ENCODE data around the gene WDR74. TPM values are rescaled to one million over a fixed set of nuclear protein-coding genes. Genes with fewer than 3 reads are reported as not detected.

WDR74 gene
- total RNA-seq, 1 experiment from 2014 or later: 115 TPM

- H3K27me3 Mint-ChIP-seq (ENCODE audit: insufficient read depth, unreplicated experiment): no peaks in the 10 kb centered on the region
- CTCF ChIA-PET: interaction anchor here (0.5 kb wide), 1 partner anchor 12 kb away, joined by 4 read pairs; no protein-coding TSS in a partner anchor
- Histone ChIP-seq H3K4me1 (peaks cover 28% of the 10 kb centered on the region), H3K9me3 (no peaks in the 10 kb centered on the region), H3K36me3 (ENCODE audit: control insufficient read depth, insufficient read depth, low read length) (peaks cover 13% of the 10 kb centered on the region), H3K27me3 (replicated peaks; ENCODE audit: control insufficient read depth, insufficient read depth, low read length) (no peaks in the 10 kb centered on the region), H3K4me3 (ENCODE audit: low read depth, low read length) (no peak overlapping the region)
- no peak for TF ChIP-seq CTCF (IDR thresholded peaks at IDR 0.05; ENCODE audit: insufficient read depth in 1 of 2, low read depth in 1 of 2, low read length in 1 of 2, severe bottlenecking in 1 of 2, unreplicated experiment in 1 of 2)
- BruUV-seq (replicated peaks): no TSS peak
- peak overlapping the region; percentile 85 for H3K27ac Mint-ChIP-seq (ENCODE audit: unreplicated experiment)
- peaks cover 94% of the 10 kb centered on the region for H3K36me3 Mint-ChIP-seq (ENCODE audit: insufficient read depth, unreplicated experiment)
- no peak for DNase-seq
- peak overlapping the region; percentile 77 for H3K4me3 Mint-ChIP-seq (ENCODE audit: unreplicated experiment)
- peaks cover 15% of the 10 kb centered on the region for H3K4me1 Mint-ChIP-seq (ENCODE audit: low read depth, unreplicated experiment)
- intact Hi-C loops (cut with micrococcal nuclease; ENCODE audit: unreplicated experiment): loop anchor here (10.0 kb wide), 1 partner anchor 127 kb away; the partner anchor contains the start of genes HNRNPUL2 and TTC9C
- POLR2A ChIA-PET: interaction anchor here (0.6 to 3.0 kb wide), 7 partner anchors 9 to 61 kb away, joined by 3 to 17 read pairs (median 4); partner anchors contain the start of gene SLC3A2
- H3K9me3 Mint-ChIP-seq (ENCODE audit: unreplicated experiment): no peaks in the 10 kb centered on the region
Measured at GRCh38 chr11:62851807-62852522, 12.6 kb upstream of the WDR74 start.

- peak; percentile 49 to 71 for DNase-seq
- Mint-ChIP-seq H3K27ac (ENCODE audit: unreplicated experiment) (peak overlapping the region; percentile 85), H3K9me3 (ENCODE audit: unreplicated experiment) (no peaks in the 10 kb centered on the region), H3K36me3 (ENCODE audit: insufficient read depth, unreplicated experiment) (peaks cover 96% of the 10 kb centered on the region), H3K27me3 (ENCODE audit: insufficient read depth, unreplicated experiment) (no peaks in the 10 kb centered on the region), H3K4me3 (ENCODE audit: unreplicated experiment) (peak overlapping the region; percentile 77), H3K4me1 (ENCODE audit: low read depth, unreplicated experiment) (peaks cover 15% of the 10 kb centered on the region)
- H3K4me1 ChIP-seq: peaks cover 30% of the 10 kb centered on the region
- peaks cover 13% of the 10 kb centered on the region for H3K36me3 ChIP-seq (ENCODE audit: control insufficient read depth, insufficient read depth, low read length)
- H3K9me3 ChIP-seq: no peaks in the 10 kb centered on the region
- BruUV-seq (replicated peaks): no TSS peak
- intact Hi-C loops (cut with micrococcal nuclease; ENCODE audit: unreplicated experiment): loop anchor here (1.0 to 10.0 kb wide), 2 partner anchors 9 to 126 kb away; partner anchors contain the start of genes HNRNPUL2 and TTC9C
- no peak overlapping the region for H3K4me3 ChIP-seq (ENCODE audit: low read depth, low read length)
- POLR2A ChIA-PET: interaction anchor here (0.7 to 3.0 kb wide), 7 partner anchors 10 to 60 kb away, joined by 3 to 17 read pairs (median 5); partner anchors contain the start of genes SLC3A2 and TEX54
- TF ChIP-seq CTCF (IDR thresholded peaks at IDR 0.05; ENCODE audit: insufficient read depth in 1 of 2, low read depth in 1 of 2, low read length in 1 of 2, severe bottlenecking in 1 of 2, unreplicated experiment in 1 of 2): no peak
- CTCF ChIA-PET: interaction anchor here (0.5 kb wide), 1 partner anchor 11 kb away, joined by 4 read pairs; no protein-coding TSS in a partner anchor
- no peaks in the 10 kb centered on the region for H3K27me3 ChIP-seq (replicated peaks; ENCODE audit: control insufficient read depth, insufficient read depth, low read length)
Measured at GRCh38 chr11:62850911-62851806, 11.8 kb upstream of the WDR74 start.

GRCh38 chr11:62847767-62848314 is 8.5 kb upstream of the WDR74 start:
- CTCF ChIA-PET: no interaction called here
- BruUV-seq (replicated peaks): no TSS peak
- peak overlapping the region; percentile 20 for H3K27ac Mint-ChIP-seq (ENCODE audit: unreplicated experiment)

More at GRCh38 chr11:62847767-62848314, 8.5 kb upstream of the WDR74 start:
- Mint-ChIP-seq H3K27me3 (ENCODE audit: insufficient read depth, unreplicated experiment) (no peaks in the 10 kb centered on the region), H3K9me3 (ENCODE audit: unreplicated experiment) (no peaks in the 10 kb centered on the region), H3K36me3 (ENCODE audit: insufficient read depth, unreplicated experiment) (peaks cover 75% of the 10 kb centered on the region), H3K4me3 (ENCODE audit: unreplicated experiment) (peak overlapping the region; percentile 20), H3K4me1 (ENCODE audit: low read depth, unreplicated experiment) (peaks cover 19% of the 10 kb centered on the region)
- intact Hi-C loops (cut with micrococcal nuclease; ENCODE audit: unreplicated experiment): no loop called here
- DNase-seq: no peak
- TF ChIP-seq CTCF (IDR thresholded peaks at IDR 0.05; ENCODE audit: insufficient read depth in 1 of 2, low read depth in 1 of 2, low read length in 1 of 2, severe bottlenecking in 1 of 2, unreplicated experiment in 1 of 2): no peak
- Histone ChIP-seq H3K9me3 (no peaks in the 10 kb centered on the region), H3K4me3 (ENCODE audit: low read depth, low read length) (no peak overlapping the region), H3K27me3 (replicated peaks; ENCODE audit: control insufficient read depth, insufficient read depth, low read length) (no peaks in the 10 kb centered on the region), H3K36me3 (ENCODE audit: control insufficient read depth, insufficient read depth, low read length) (peaks cover 3% of the 10 kb centered on the region), H3K4me1 (peaks cover 15% of the 10 kb centered on the region)
- POLR2A ChIA-PET: interaction anchor here (0.6 kb wide), 1 partner anchor 807 kb away, joined by 4 read pairs; no protein-coding TSS in a partner anchor
